ENCODE results near the gene CEMIP.

DNA sequence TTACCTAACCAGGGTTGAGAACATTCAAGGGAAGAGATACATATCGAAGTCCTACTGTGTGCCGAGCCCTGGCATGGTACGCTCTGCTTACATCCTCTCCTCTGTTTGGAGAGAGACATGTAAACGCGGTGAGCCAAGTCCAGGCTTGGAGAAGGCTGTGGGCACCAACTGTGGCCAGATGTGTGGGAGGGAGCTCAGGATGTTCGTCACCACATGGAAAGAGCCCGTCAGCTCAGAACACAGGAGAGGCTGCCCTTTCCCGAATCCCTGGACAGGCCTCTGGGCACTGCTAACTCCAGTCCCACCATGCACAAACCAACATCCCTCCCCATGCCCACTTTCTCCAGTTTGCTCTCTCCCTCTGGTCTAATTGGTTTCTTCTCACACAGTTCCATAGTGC lies 167.4 kb downstream of the CEMIP start:
- TF ChIP-seq POLR2A (IDR thresholded peaks at IDR 0.05): no peak
- TF ChIP-seq, protein P1, sequence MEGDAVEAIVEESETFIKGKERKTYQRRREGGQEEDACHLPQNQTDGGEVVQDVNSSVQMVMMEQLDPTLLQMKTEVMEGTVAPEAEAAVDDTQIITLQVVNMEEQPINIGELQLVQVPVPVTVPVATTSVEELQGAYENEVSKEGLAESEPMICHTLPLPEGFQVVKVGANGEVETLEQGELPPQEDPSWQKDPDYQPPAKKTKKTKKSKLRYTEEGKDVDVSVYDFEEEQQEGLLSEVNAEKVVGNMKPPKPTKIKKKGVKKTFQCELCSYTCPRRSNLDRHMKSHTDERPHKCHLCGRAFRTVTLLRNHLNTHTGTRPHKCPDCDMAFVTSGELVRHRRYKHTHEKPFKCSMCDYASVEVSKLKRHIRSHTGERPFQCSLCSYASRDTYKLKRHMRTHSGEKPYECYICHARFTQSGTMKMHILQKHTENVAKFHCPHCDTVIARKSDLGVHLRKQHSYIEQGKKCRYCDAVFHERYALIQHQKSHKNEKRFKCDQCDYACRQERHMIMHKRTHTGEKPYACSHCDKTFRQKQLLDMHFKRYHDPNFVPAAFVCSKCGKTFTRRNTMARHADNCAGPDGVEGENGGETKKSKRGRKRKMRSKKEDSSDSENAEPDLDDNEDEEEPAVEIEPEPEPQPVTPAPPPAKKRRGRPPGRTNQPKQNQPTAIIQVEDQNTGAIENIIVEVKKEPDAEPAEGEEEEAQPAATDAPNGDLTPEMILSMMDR (IDR thresholded peaks at IDR 0.05): no peak
- no peak for TF ChIP-seq POLR2AphosphoS5 (IDR thresholded peaks at IDR 0.05)
- no peak for TF ChIP-seq EP300 (IDR thresholded peaks at IDR 0.05)
